Measurements from ENCODE around the gene BBX.

BBX gene

GRCh38 chr3:107654218-107654617 is 131.5 kb downstream of the BBX start:
- DNase-seq (ENCODE audit: low read depth in 2 of 2), result no peak

GRCh38 chr3:107657971-107658370 is 135.2 kb downstream of the BBX start:
- no peak for DNase-seq (ENCODE audit: low read depth in 2 of 2)

DNA sequence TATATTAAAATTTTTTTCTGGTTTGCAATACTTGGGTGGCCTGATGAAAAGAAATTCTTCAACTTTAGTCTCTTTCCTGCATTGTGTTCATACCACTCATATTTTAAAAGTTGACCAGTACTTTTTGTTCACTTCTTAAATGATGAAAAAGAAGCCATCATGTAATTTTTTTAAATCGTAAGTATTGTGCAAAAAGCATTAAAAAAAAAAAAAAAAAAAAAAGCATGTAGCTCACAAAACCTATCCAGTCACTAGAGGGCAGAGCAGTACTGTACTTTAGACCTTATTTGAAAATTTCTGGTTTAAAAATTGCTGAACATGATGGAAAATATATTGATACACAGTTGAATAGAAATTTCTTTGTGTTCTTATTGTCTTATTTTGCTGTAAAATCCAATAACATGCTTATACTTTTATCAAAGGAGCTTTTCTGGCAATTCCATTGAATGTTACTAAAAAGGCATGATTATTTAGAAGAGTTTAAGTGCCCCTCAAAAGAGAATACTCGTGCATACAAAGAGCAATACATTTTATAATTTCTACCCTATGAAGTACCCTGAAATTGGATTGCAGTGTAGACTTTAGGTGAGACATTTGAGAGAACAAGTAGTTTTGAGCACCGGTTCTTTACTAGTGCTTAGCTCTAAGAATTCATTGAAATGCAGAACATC is 137.7 kb downstream of the BBX start:
- no peak for DNase-seq (ENCODE audit: low read depth in 2 of 2)

DNA sequence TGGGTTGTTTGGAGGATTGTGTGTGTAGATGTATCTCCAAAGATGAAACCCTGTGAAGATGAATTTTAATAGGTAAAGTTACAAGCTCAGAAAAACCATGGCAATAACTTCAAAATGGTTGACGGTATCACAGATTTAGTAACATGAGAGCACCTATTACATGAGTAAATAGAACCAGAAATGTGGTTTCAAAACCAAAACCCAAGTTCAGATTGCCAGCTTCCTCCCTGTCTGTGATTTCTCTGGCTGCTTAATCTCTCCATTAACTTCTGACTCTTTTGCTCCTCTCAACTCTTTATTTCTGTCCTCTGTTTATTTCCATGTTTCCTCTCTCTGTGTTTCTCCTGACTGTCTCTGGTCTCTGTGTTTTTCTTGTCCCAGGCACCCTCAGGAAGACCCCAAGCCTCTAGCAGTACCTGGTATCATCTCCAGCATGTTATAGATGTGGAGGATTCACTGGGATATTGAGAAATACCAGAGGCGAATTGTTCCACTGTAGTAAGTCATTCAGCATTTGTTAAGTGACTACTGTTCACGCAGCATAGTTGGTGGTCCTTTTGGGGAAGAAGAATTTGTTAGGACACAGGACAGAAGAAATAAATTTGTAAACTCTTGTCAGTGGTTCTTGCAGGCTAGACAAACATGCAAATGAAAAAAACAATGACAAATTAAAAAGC is 138.8 kb downstream of the BBX start:
- DNase-seq (ENCODE audit: low read depth in 2 of 2), result no peak

GRCh38 chr3:107662124-107662507 is 139.4 kb downstream of the BBX start:
- no peak for DNase-seq (ENCODE audit: low read depth in 2 of 2)

DNA sequence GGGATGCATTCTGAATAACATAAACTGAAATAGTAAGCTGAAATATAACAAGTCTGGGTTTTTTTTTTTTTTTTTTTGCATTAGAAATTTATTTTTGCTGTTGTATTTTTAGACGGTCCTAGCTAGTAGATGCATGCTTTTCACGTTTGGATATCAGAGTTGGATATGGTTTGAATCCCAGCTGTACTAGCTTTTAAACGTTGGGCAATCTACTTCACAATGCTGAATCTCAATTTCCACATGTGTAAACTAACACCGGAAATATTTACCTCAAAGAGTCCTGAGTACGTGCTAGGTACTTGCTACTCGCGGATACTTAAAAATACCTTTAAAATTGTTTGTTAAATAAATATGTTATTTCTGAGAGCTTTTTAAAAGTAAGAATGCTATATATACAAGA is 139.8 kb downstream of the BBX start:
- DNase-seq (ENCODE audit: low read depth in 2 of 2), result no peak

- no peak for DNase-seq (ENCODE audit: low read depth in 2 of 2)
Observed at GRCh38 chr3:107663266-107663665, 140.5 kb downstream of the BBX start.

- no peak for DNase-seq (ENCODE audit: low read depth in 2 of 2)
Observed at GRCh38 chr3:107664614-107665013, 141.9 kb downstream of the BBX start.

- no peak for DNase-seq (ENCODE audit: low read depth in 2 of 2)
Observed at GRCh38 chr3:107665351-107665750, 142.6 kb downstream of the BBX start.

- no peak for DNase-seq (ENCODE audit: low read depth in 2 of 2)
Observed at GRCh38 chr3:107666853-107667252, 144.1 kb downstream of the BBX start.

- DNase-seq (ENCODE audit: low read depth in 2 of 2), result no peak
Observed at GRCh38 chr3:107668416-107668815, 145.7 kb downstream of the BBX start.

- no peak for DNase-seq (ENCODE audit: low read depth in 2 of 2)
Observed at GRCh38 chr3:107668963-107669362, 146.2 kb downstream of the BBX start.

GRCh38 chr3:107669669-107670068 is 146.9 kb downstream of the BBX start:
- DNase-seq (ENCODE audit: low read depth in 2 of 2), result no peak

- no peak for DNase-seq (ENCODE audit: low read depth in 2 of 2)
Observed at GRCh38 chr3:107670986-107671385, 148.2 kb downstream of the BBX start.

GRCh38 chr3:107674371-107674770 is 151.6 kb downstream of the BBX start:
- no peak for DNase-seq (ENCODE audit: low read depth in 2 of 2)

DNA sequence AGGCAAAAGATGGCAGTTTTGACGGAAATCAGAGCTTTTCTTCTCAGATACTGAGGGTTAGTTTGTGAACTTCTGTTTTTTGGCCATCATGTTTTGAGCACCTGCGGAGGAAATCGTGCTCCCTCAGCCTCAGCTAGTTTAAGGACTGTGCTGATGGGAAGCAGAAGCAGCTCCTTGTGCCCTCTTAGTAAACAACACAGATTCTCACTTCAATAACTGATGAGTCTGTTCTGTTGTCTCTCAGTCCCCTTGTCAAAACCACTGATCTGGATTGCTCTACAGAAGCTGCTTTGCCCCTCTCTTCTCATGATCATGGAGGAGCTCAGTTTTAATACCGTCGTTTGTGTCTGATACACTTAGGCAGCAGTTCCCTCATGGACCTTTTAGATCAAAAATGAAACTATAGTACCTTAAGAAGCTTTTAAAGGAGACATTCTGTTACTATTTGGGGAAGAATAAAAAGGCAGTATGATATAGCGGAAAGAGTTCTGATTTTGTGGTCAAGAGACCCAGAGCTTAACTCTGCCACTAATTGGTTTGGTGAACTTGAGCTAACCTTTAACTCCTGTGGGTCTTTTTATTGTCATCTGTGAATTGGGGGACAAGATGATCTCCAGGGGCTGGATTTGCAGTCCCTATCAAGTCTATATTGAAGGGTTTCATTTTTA is 152.6 kb downstream of the BBX start:
- no peak for DNase-seq (ENCODE audit: low read depth in 2 of 2)

DNA sequence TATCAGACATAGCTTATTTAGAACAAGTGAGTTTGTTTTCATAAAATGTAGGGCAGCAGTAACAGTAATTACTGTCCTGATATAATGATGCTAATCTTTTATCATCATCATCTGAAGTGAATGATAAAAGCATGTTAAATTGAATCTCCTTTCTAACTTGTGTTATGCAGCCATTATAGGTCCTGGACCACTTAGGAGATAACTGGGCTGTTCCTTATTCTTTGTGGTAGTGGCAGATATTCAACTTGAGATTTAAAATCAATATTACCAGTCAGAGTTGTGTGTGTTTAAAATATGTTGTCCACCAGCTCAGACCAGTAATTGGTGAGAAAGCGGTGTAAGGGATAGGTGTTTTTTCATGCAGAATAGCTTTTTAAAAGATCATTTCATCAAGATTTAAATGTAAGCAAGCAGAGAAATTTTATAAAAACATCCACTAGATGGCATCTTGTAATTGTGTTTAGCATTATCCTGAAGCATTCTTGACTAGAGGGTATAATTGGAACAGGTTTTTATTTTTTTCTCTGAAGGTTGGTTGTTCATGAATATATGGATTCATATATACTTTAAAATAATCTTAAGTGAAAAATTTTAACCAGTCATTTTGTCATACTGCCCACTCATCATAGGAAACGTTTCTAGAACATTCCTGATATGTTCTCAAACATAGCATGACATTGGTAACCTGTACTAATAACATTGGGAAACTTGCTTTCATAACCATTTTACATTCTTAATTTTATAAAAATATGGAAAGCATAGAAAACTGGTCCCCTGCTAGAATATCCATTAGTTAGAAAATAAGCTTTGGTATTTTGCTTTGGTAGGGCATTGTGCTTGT is 153.9 kb downstream of the BBX start:
- no peak for DNase-seq (ENCODE audit: low read depth in 2 of 2)

DNA sequence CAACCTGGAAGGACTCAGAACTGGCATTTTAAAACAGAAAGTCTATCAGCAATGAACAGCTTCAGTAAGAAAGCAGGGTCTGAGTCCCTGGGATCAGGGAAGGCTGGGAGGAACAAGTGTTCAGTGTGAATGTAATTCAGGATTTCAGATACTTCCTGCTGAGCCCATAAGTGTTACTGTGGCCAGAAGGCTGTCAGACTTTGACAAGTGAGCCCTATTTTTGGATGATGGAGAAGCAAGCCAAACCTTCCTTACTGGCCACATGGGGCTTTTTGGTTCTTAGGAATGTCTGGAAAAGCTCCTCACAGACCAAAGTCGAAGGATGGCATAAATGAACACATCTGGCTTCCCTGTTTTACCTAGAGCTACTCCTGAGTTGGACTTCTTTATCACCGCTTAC is 157.2 kb downstream of the BBX start:
- no peak for DNase-seq (ENCODE audit: low read depth in 2 of 2)

GRCh38 chr3:107680698-107681097 is 157.9 kb downstream of the BBX start:
- no peak for DNase-seq (ENCODE audit: low read depth in 2 of 2)

GRCh38 chr3:107681396-107681795 is 158.6 kb downstream of the BBX start:
- DNase-seq (ENCODE audit: low read depth in 2 of 2), result no peak

- DNase-seq (ENCODE audit: low read depth in 2 of 2), result no peak
Observed at GRCh38 chr3:107682580-107682979, 159.8 kb downstream of the BBX start.

DNA sequence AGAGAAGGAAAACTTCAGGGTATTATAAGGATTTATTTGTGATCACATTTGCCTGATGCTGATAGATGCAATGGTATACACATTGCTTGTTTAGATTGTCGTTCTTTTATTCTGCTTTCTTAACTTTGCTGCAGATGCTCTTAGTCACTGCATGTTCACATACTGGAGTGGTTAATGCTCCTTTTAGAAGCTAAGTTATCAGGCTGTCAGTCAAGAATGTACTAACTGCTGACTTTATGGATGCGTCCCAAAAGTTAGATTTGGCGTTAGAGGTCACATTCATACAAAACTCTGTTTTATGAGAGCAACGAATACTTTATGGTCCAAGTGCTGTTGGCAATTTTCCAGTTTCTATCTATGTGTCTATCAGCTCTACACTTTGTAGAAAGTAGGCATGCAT is 160.7 kb downstream of the BBX start:
- no peak for DNase-seq (ENCODE audit: low read depth in 2 of 2)
